HUES48 (cell line): Measurements from ENCODE around the gene TMEM145.
"Not testable (repeated sequence)": the region's sequence is repeated elsewhere in the genome, so short reads cannot be mapped to it uniquely, and the experiment has no call there.

Source experiments
- H3K27ac ChIP-seq: one replicate; pipeline ENCODE4 v1.7.0; 2013; ENCODE audit warnings: low read depth, low read length, inconsistent platforms
- H3K27me3 ChIP-seq: 2 replicates; pipeline ENCODE4 v1.6.1; 2013; ENCODE audit warnings: mild to moderate bottlenecking, low read length; ENCODE audit not compliant: control insufficient read depth, insufficient read depth
- H3K36me3 ChIP-seq: 2 replicates; pipeline ENCODE4 v1.6.1; 2013; ENCODE audit warnings: low read length; ENCODE audit not compliant: control insufficient read depth, insufficient read depth
- H3K4me1 ChIP-seq: 2 replicates; pipeline ENCODE4 v1.6.1; 2013; ENCODE audit warnings: mild to moderate bottlenecking, low read length; ENCODE audit not compliant: control insufficient read depth, insufficient read depth
- H3K4me3 ChIP-seq: 2 replicates; pipeline ENCODE4 v1.5.1; 2013; ENCODE audit warnings: mild to moderate bottlenecking, low read depth, low read length
- H3K9ac ChIP-seq: 2 replicates; pipeline ENCODE4 v1.6.1; 2013; ENCODE audit warnings: mild to moderate bottlenecking, low read depth, low read length, moderate library complexity
- H3K9me3 ChIP-seq: 2 replicates; pipeline ENCODE4 v1.6.1; 2013; ENCODE audit warnings: low read length; ENCODE audit not compliant: control insufficient read depth, insufficient read depth

TMEM145 gene

GRCh38 chr19:42328854-42329253, 15.7 kb downstream of the TMEM145 start:
- no peaks in the 10 kb centered on the region; the same call in 1 of the 2 replicates for H3K4me1 ChIP-seq
- H3K27me3 ChIP-seq: peaks cover 5% of the 10 kb centered on the region
- H3K4me3 ChIP-seq: no peak overlapping the region
- no peak overlapping the region for H3K9ac ChIP-seq
- no peaks in the 10 kb centered on the region for H3K36me3 ChIP-seq
- H3K9me3 ChIP-seq: no peaks in the 10 kb centered on the region
- no peak overlapping the region for H3K27ac ChIP-seq

GRCh38 chr19:42330241-42330711, 17.2 kb downstream of the TMEM145 start:
- Histone ChIP-seq H3K36me3 (no peaks in the 10 kb centered on the region), H3K27ac (no peak overlapping the region), H3K27me3 (no peaks in the 10 kb centered on the region), H3K4me1 (no peaks in the 10 kb centered on the region; the same call in 1 of the 2 replicates), H3K4me3 (no peak overlapping the region), H3K9me3 (no peaks in the 10 kb centered on the region), H3K9ac (no peak overlapping the region)

- not testable (repeated sequence) for H3K4me3 ChIP-seq, H3K9ac ChIP-seq, H3K27me3 ChIP-seq, H3K9me3 ChIP-seq, H3K27ac ChIP-seq, H3K36me3 ChIP-seq, H3K4me1 ChIP-seq
Observed at GRCh38 chr19:42331333-42331732, 18.2 kb downstream of the TMEM145 start.

GRCh38 chr19:42332059-42332458, 18.9 kb downstream of the TMEM145 start:
- Histone ChIP-seq H3K9ac (no peak overlapping the region), H3K4me3 (no peak overlapping the region), H3K27me3 (no peaks in the 10 kb centered on the region), H3K27ac (no peak overlapping the region), H3K9me3 (no peaks in the 10 kb centered on the region), H3K4me1 (no peaks in the 10 kb centered on the region), H3K36me3 (peaks cover 11% of the 10 kb centered on the region)

GRCh38 chr19:42333018-42333417, 19.9 kb downstream of the TMEM145 start:
- H3K27ac ChIP-seq: no peak overlapping the region

GRCh38 chr19:42333975-42334696, 21.0 kb downstream of the TMEM145 start:
- Histone ChIP-seq H3K27me3 (no peaks in the 10 kb centered on the region), H3K4me1 (no peaks in the 10 kb centered on the region), H3K9ac (no peak overlapping the region), H3K27ac (no peak overlapping the region), H3K9me3 (no peaks in the 10 kb centered on the region), H3K4me3 (no peak overlapping the region), H3K36me3 (peaks cover 16% of the 10 kb centered on the region)

More at GRCh38 chr19:42333018-42333417, 19.9 kb downstream of the TMEM145 start:
- Histone ChIP-seq H3K4me1 (no peaks in the 10 kb centered on the region), H3K9me3 (no peaks in the 10 kb centered on the region), H3K27me3 (no peaks in the 10 kb centered on the region), H3K9ac (no peak overlapping the region), H3K36me3 (peaks cover 15% of the 10 kb centered on the region), H3K4me3 (no peak overlapping the region)

- Histone ChIP-seq H3K9me3 (no peaks in the 10 kb centered on the region), H3K27ac (no peak overlapping the region), H3K36me3 (peaks cover 16% of the 10 kb centered on the region), H3K27me3 (no peaks in the 10 kb centered on the region), H3K4me1 (no peaks in the 10 kb centered on the region), H3K9ac (no peak overlapping the region), H3K4me3 (no peak overlapping the region)
Observed at GRCh38 chr19:42334697-42335373, 21.7 kb downstream of the TMEM145 start.

GRCh38 chr19:42335374-42335936, 22.3 kb downstream of the TMEM145 start:
- Histone ChIP-seq H3K36me3 (peaks cover 16% of the 10 kb centered on the region), H3K9me3 (no peaks in the 10 kb centered on the region), H3K27me3 (no peaks in the 10 kb centered on the region), H3K9ac (no peak overlapping the region), H3K4me3 (no peak overlapping the region), H3K4me1 (no peaks in the 10 kb centered on the region), H3K27ac (no peak overlapping the region)

GRCh38 chr19:42335971-42336370, 22.9 kb downstream of the TMEM145 start:
- H3K9ac ChIP-seq: no peak overlapping the region
- H3K4me1 ChIP-seq: no peaks in the 10 kb centered on the region
- H3K9me3 ChIP-seq: no peaks in the 10 kb centered on the region
- no peak overlapping the region for H3K27ac ChIP-seq
- H3K27me3 ChIP-seq: no peaks in the 10 kb centered on the region
- H3K36me3 ChIP-seq: peaks cover 16% of the 10 kb centered on the region
- no peak overlapping the region for H3K4me3 ChIP-seq

- not testable (repeated sequence) for H3K9me3 ChIP-seq, H3K9ac ChIP-seq, H3K27ac ChIP-seq, H3K4me1 ChIP-seq, H3K4me3 ChIP-seq, H3K27me3 ChIP-seq
- H3K36me3 ChIP-seq: peaks cover 24% of the 10 kb centered on the region
Observed at GRCh38 chr19:42339126-42339860, 26.2 kb downstream of the TMEM145 start.
